H1 (cell line): Measurements from ENCODE around the gene AGAP3. TPM values are rescaled to one million over a fixed set of nuclear protein-coding genes. Genes with fewer than 3 reads are reported as not detected.

Experiments used
- CTCF ChIA-PET: fragments of 300-600 bp; sonication (Branson Sonifier 250); formaldehyde crosslinking; loops from one replicate; lab custom pipeline; 2021; ENCODE audit not compliant: partially characterized antibody; lab: Charles Lee
- POLR2A ChIA-PET: fragments of 300-600 bp; sonication (Branson Sonifier 250); formaldehyde crosslinking; loops from one replicate; lab custom pipeline; 2021; ENCODE audit warnings: inconsistent platforms; ENCODE audit not compliant: partially characterized antibody; lab: Charles Lee
- DNase-seq, 2 experiments: peaks; one replicate each; pipeline versions ENCODE4 v3.0.0 to v3.0.0-alpha.2; 2010 to 2022; ENCODE audit warnings: low spot score in 2 of 2, low read depth in 1 of 2, mixed read lengths in 1 of 2
- FAIRE-seq: peaks from 2 replicates; lab custom pipeline; 2011; peaks lifted over from hg19 to GRCh38; lab: Jason Lieb, UNC
- H2AFZ ChIP-seq: 2 replicates; pipeline ENCODE4 v1.8.1; 2012; ENCODE audit warnings: low read length, inconsistent platforms
- H2AK5ac ChIP-seq: 2 replicates; pipeline ENCODE4 v1.6.1; 2013; ENCODE audit warnings: low read depth, low read length
- H2BK120ac ChIP-seq: replicated peaks from 2 replicates; pipeline ENCODE3; 2013; ENCODE audit warnings: low read depth, low read length, inconsistent platforms
- H2BK12ac ChIP-seq: 2 replicates; pipeline ENCODE4 v1.6.1; 2013; ENCODE audit warnings: low read depth, low read length
- H2BK15ac ChIP-seq: 2 replicates; pipeline ENCODE4 v1.6.1; 2013; ENCODE audit warnings: low read length
- H2BK20ac ChIP-seq: 2 replicates; pipeline ENCODE4 v1.6.1; 2013; ENCODE audit warnings: low read length
- H2BK5ac ChIP-seq: 2 replicates; pipeline ENCODE4 v1.6.1; 2013; ENCODE audit warnings: low read depth, low read length
- H3K14ac ChIP-seq: 2 replicates; pipeline ENCODE4 v1.6.1; 2013; ENCODE audit warnings: inconsistent platforms; ENCODE audit not compliant: insufficient read length
- H3K18ac ChIP-seq: 2 replicates; pipeline ENCODE4 v1.6.1; 2013; ENCODE audit warnings: low read length; ENCODE audit errors: extremely low read depth
- H3K23ac ChIP-seq: 2 replicates; pipeline ENCODE4 v1.6.1; 2013; ENCODE audit warnings: inconsistent platforms; ENCODE audit not compliant: insufficient read length
- H3K23me2 ChIP-seq: 2 replicates; pipeline ENCODE4 v1.6.1; 2013; ENCODE audit warnings: low read depth, low read length
- H3K27ac ChIP-seq: 2 replicates; pipeline ENCODE4 v1.6.1; 2011; ENCODE audit warnings: low read depth, low read length, inconsistent platforms
- H3K27me3 ChIP-seq, 4 experiments: replicated peaks in 1 of 4; 1 replicate in 1 of 4; 2 replicates in 3 of 4; pipeline versions ENCODE4 v1.6.1 to v1.8.1; 2011 to 2013; ENCODE audit warnings: low read length in 3 of 4, mild to moderate bottlenecking in 3 of 4, inconsistent platforms in 2 of 4, mixed read lengths in 2 of 4, moderate library complexity in 1 of 4; ENCODE audit not compliant: control insufficient read depth in 3 of 4, insufficient read depth in 3 of 4; ENCODE audit errors: extremely low read depth in 1 of 4
- H3K36me3 ChIP-seq, 4 experiments: 2 replicates each; pipeline versions ENCODE4 v1.6.1 to v1.8.1; 2011 to 2013; ENCODE audit warnings: mild to moderate bottlenecking in 4 of 4, low read length in 3 of 4, moderate library complexity in 2 of 4, control low read depth in 1 of 4, inconsistent platforms in 1 of 4; ENCODE audit not compliant: insufficient read depth in 4 of 4, control insufficient read depth in 2 of 4
- H3K4ac ChIP-seq: replicated peaks from 2 replicates; pipeline ENCODE3; 2013; ENCODE audit warnings: low read length, low read depth, mixed read lengths, inconsistent platforms; ENCODE audit not compliant: insufficient read length
- H3K4me1 ChIP-seq, 4 experiments: replicated peaks in 1 of 4; 1 replicate in 1 of 4; 2 replicates in 3 of 4; pipeline versions ENCODE4 v1.6.1 to v1.8.1; 2011 to 2013; ENCODE audit warnings: low read length in 3 of 4, inconsistent platforms in 2 of 4, mixed read lengths in 1 of 4; ENCODE audit not compliant: insufficient read depth in 4 of 4, control insufficient read depth in 3 of 4
- H3K4me2 ChIP-seq, 2 experiments: 2 replicates each; pipeline versions ENCODE4 v1.6.1 to v1.8.1; 2011 to 2013; ENCODE audit warnings: low read depth in 2 of 2, low read length in 2 of 2, control low read depth in 1 of 2, inconsistent platforms in 1 of 2, mild to moderate bottlenecking in 1 of 2; ENCODE audit not compliant: insufficient read depth in 1 of 2
- H3K4me3 ChIP-seq, 4 experiments: fragments of 200-600, 300-600 bp in 1 of 4; sonication (generic), shearing (Covaris generic), sonication (Bioruptor Twin) in 1 of 4; 2 replicates each; pipeline versions ENCODE4 v1.5.1 to v1.8.1; 2011 to 2016; ENCODE audit warnings: low read length in 4 of 4, low read depth in 3 of 4, control low read depth in 2 of 4, inconsistent platforms in 2 of 4, mild to moderate bottlenecking in 2 of 4, mixed read lengths in 1 of 4, moderate library complexity in 1 of 4; ENCODE audit not compliant: insufficient read depth in 2 of 4; ENCODE audit errors: extremely low read depth in 1 of 4
- H3K56ac ChIP-seq: replicated peaks from 2 replicates; pipeline ENCODE3; 2013; ENCODE audit warnings: low read depth, mild to moderate bottlenecking, mixed read lengths, low read length, inconsistent platforms; ENCODE audit not compliant: insufficient read length
- H3K79me1 ChIP-seq: 2 replicates; pipeline ENCODE4 v1.6.1; 2013; ENCODE audit warnings: low read depth, low read length, control low read depth
- H3K79me2 ChIP-seq, 2 experiments: 2 replicates each; pipeline versions ENCODE4 v1.6.1 to v1.8.1; 2012 to 2013; ENCODE audit warnings: low read length in 2 of 2, mild to moderate bottlenecking in 2 of 2, inconsistent platforms in 1 of 2; ENCODE audit not compliant: insufficient read depth in 2 of 2, control insufficient read depth in 1 of 2
- H3K9ac ChIP-seq, 4 experiments: replicated peaks in 1 of 4; 1 replicate in 1 of 4; 2 replicates in 3 of 4; pipeline versions ENCODE4 v1.6.1 to v1.8.1; 2011 to 2013; ENCODE audit warnings: low read depth in 3 of 4, low read length in 3 of 4, control low read depth in 2 of 4, mild to moderate bottlenecking in 2 of 4, moderate library complexity in 2 of 4, inconsistent platforms in 1 of 4; ENCODE audit errors: extremely low read depth in 1 of 4
- H3K9me3 ChIP-seq, 2 experiments: 2 replicates each; pipeline versions ENCODE4 v1.6.1 to v1.8.1; 2012 to 2013; ENCODE audit warnings: mild to moderate bottlenecking in 2 of 2, moderate library complexity in 2 of 2, control low read depth in 1 of 2, inconsistent platforms in 1 of 2, low read depth in 1 of 2, low read length in 1 of 2, mixed read lengths in 1 of 2; ENCODE audit not compliant: insufficient read depth in 2 of 2
- H4K20me1 ChIP-seq, 2 experiments: replicated peaks in 1 of 2; 2 replicates each; pipeline versions ENCODE3 to v1.8.1; 2011 to 2013; ENCODE audit warnings: inconsistent platforms in 2 of 2, low read length in 2 of 2, mild to moderate bottlenecking in 1 of 2; ENCODE audit not compliant: insufficient read depth in 2 of 2, control insufficient read depth in 1 of 2
- H4K5ac ChIP-seq: 2 replicates; pipeline ENCODE4 v1.6.1; 2013; ENCODE audit warnings: low read length, low read depth, mixed read lengths, inconsistent platforms; ENCODE audit not compliant: insufficient read length
- H4K8ac ChIP-seq: 2 replicates; pipeline ENCODE4 v1.8.0; 2013; ENCODE audit warnings: mild to moderate bottlenecking, moderate library complexity, low read length, inconsistent platforms; ENCODE audit not compliant: insufficient read depth; ENCODE audit errors: extremely low read depth
- H4K91ac ChIP-seq: replicated peaks from 2 replicates; pipeline ENCODE3; 2013; ENCODE audit warnings: low read length, mixed read lengths, inconsistent platforms; ENCODE audit not compliant: insufficient read length
- BRCA1 ChIP-seq: IDR thresholded peaks from 2 replicates; pipeline ENCODE4 v1.6.1; 2012; ENCODE audit warnings: low read depth, low read length, improper control_type of control experiment
- CBX5 ChIP-seq: fragments of 300-800, 300-1000 bp; sonication (generic); IDR thresholded peaks from 2 replicates; pipeline ENCODE4 v1.7.1; 2016; ENCODE audit warnings: antibody characterized with exemption, low read length, low read depth
- CHD2 ChIP-seq: IDR thresholded peaks from 2 replicates; pipeline ENCODE4 v1.6.1; 2012; ENCODE audit warnings: low read length, improper control_type of control experiment
- EGR1 ChIP-seq: IDR thresholded peaks from 2 replicates; pipeline ENCODE4 v1.6.1; 2011; ENCODE audit warnings: low read depth, low read length, borderline replicate concordance
- FOSL1 ChIP-seq: IDR thresholded peaks from 2 replicates; pipeline ENCODE4 v1.6.1; 2011; ENCODE audit warnings: mild to moderate bottlenecking, low read depth, low read length, moderate library complexity; ENCODE audit not compliant: insufficient read depth
- HDAC2 ChIP-seq, 2 experiments: fragments of 300-600 bp in 1 of 2; sonication (generic) in 1 of 2; IDR thresholded peaks; 2 replicates each; pipeline ENCODE4 v1.6.1; 2011 to 2012; ENCODE audit warnings: low read depth in 2 of 2, low read length in 2 of 2, mild to moderate bottlenecking in 2 of 2, moderate library complexity in 2 of 2, borderline replicate concordance in 1 of 2, inconsistent platforms in 1 of 2
- KDM1A ChIP-seq: fragments of 200-600, 300-600 bp; sonication (generic); IDR thresholded peaks from 2 replicates; pipeline ENCODE4 v1.7.1; 2016; ENCODE audit warnings: mild to moderate bottlenecking, low read length, borderline replicate concordance
- NANOG ChIP-seq: IDR thresholded peaks from 2 replicates; pipeline ENCODE4 v1.6.1; 2011; ENCODE audit warnings: low read length, low read depth, mild to moderate bottlenecking, inconsistent platforms; ENCODE audit not compliant: insufficient read depth, poor library complexity, severe bottlenecking
- POLR2A ChIP-seq, 2 experiments: IDR thresholded peaks; 1 replicate in 1 of 2; 2 replicates in 1 of 2; pipeline ENCODE4 v1.6.1; 2011; ENCODE audit warnings: low read depth in 2 of 2, low read length in 2 of 2, mild to moderate bottlenecking in 2 of 2; ENCODE audit errors: control extremely low read depth in 1 of 2
- RXRA ChIP-seq: IDR thresholded peaks from 2 replicates; pipeline ENCODE4 v1.6.1; 2011; ENCODE audit warnings: low read depth, mild to moderate bottlenecking, low read length, moderate library complexity; ENCODE audit not compliant: insufficient read depth
- SIRT6 ChIP-seq: IDR thresholded peaks from one replicate; pipeline ENCODE4 v1.7.1; 2012; ENCODE audit warnings: low read length, inconsistent platforms
- SIX5 ChIP-seq: IDR thresholded peaks from 2 replicates; pipeline ENCODE4 v1.6.1; 2011; ENCODE audit warnings: mild to moderate bottlenecking, low read depth, low read length
- TAF7 ChIP-seq: optimal IDR thresholded peaks from 2 replicates; pipeline ENCODE3; 2011; ENCODE audit warnings: low read depth, mild to moderate bottlenecking, inconsistent platforms, low read length, moderate library complexity, borderline replicate concordance
- TEAD4 ChIP-seq: IDR thresholded peaks from 2 replicates; pipeline ENCODE4 v1.6.1; 2012; ENCODE audit warnings: low read depth, low read length, inconsistent platforms, mixed read lengths
- WGBS, 2 experiments: shearing (Covaris generic) in 1 of 2; methylation state at CpG; one replicate each; pipeline versions ENCODE4 v1.1.6 to v1.1.7; 2013 to 2015; ENCODE audit warnings: low lambda C conversion rate in 2 of 2, mixed read lengths in 2 of 2, inconsistent platforms in 1 of 2, low coverage in 1 of 2, missing lambda C conversion rate in 1 of 2; ENCODE audit not compliant: insufficient replicate concordance in 2 of 2, insufficient coverage in 1 of 2, insufficient read length in 1 of 2; ENCODE audit errors: extremely low coverage in 1 of 2, missing lambda C conversion rate in 1 of 2; 5-methylcytosine and 5-hydroxymethylcytosine counted together
- polyA plus RNA-seq, 7 experiments: library from polyadenylated mRNA; depleted of rRNA in 3 of 7; stranded (reverse) in 5 of 7; unstranded in 2 of 7; fragments of >200 nt in 5 of 7; fragments of 200-250 nt in 2 of 7; gene quantifications; 1 replicate in 5 of 7; 2 replicates in 1 of 7; 4 replicates in 1 of 7; pipeline versions ENCODE4 v1.2.1 to v1.2.3, GENCODE V29; 2011 to 2013; ENCODE audit warnings: missing spikeins in 2 of 7, mixed read lengths in 2 of 7
- total RNA-seq: library from RNA; stranded (reverse); fragmentation: NEBNext Ultra II Directional; extraction: Animal tissue kit (Norgen Biotek cat#: 25700); gene quantifications from 2 replicates; pipeline ENCODE4 v1.2.1, GENCODE V29; 2021

The AGAP3 gene
- total and polyA plus RNA-seq, 2 of the 8 experiments (the other 6 are each of a cell fraction or from before 2014, with no cell fraction given), result 66.4 to 120 TPM

DNA sequence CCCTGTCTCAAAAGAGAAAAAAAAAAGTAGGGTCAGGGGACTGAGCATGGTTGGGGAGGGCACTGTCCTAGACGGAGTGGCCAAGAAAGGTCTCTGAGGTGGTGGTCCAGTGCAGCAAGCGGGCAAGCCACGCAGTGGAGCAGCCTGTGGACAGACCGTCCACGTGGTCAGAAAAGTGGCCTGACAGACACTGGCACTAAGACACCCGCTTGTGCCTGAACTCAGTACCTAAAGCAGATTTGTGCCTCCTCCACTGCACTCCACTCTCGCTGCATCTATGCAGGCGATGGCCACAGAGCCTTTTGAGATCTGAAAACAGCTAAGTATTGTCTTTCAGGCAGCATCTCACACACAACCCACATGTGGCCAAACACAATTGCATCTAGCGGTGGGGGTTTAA lies 92.0 kb downstream of the AGAP3 start:
- H3K14ac ChIP-seq, result no peak overlapping the region
- H3K79me1 ChIP-seq, result no peaks in the 10 kb centered on the region
- H2BK15ac ChIP-seq, result no peak overlapping the region
- ChIA-PET POLR2A (interaction anchor here (0.6 kb wide), 1 partner anchor 39 kb away, joined by 3 read pairs; no protein-coding TSS in a partner anchor), CTCF (interaction anchor here (0.6 to 7.4 kb wide), 14 partner anchors 9 to 172 kb away, joined by 3 to 52 read pairs (median 4); no protein-coding TSS in a partner anchor)
- H4K20me1 ChIP-seq, result peaks cover 0 to 1% of the 10 kb centered on the region in 2 experiments
- no peak overlapping the region for H4K91ac ChIP-seq
- no peak overlapping the region for H3K18ac ChIP-seq
- no peak overlapping the region for H3K56ac ChIP-seq
- no peak overlapping the region for H2BK120ac ChIP-seq
- H3K9ac ChIP-seq, result no peak overlapping the region
- H3K4me2 ChIP-seq, result no peak overlapping the region
- H3K4ac ChIP-seq, result no peak overlapping the region
- no peaks in the 10 kb centered on the region for H3K79me2 ChIP-seq
- DNase-seq (no peak), FAIRE-seq (no peak)
- no peak overlapping the region for H2BK5ac ChIP-seq
- H4K5ac ChIP-seq, result no peak overlapping the region
- WGBS, 2 experiments, result 89% methylated on average over 9 of the region's 9 CpGs; no CpG with 5 or more reads in 1 of the 2 experiments
- H3K23me2 ChIP-seq, result no peaks in the 10 kb centered on the region
- peaks cover 0 to 6% (median 0%) of the 10 kb centered on the region in 4 experiments; a peak in 1 of 8 replicates for H3K36me3 ChIP-seq
- H2AK5ac ChIP-seq, result no peak overlapping the region
- H2AFZ ChIP-seq, result no peak overlapping the region
- H3K23ac ChIP-seq, result no peak overlapping the region
- no peak overlapping the region for H2BK20ac ChIP-seq
- no peak overlapping the region for H3K27ac ChIP-seq
- H3K4me3 ChIP-seq, result no peak overlapping the region
- H4K8ac ChIP-seq, result no peak overlapping the region
- H3K9me3 ChIP-seq, result peaks cover 1 to 14% of the 10 kb centered on the region in 2 experiments; a peak in 2 of 4 replicates
- H3K4me1 ChIP-seq, result no peaks in the 10 kb centered on the region; a peak in 1 of 7 replicates
- H2BK12ac ChIP-seq, result no peak overlapping the region
- peaks cover 10 to 26% (median 24%) of the 10 kb centered on the region in 4 experiments for H3K27me3 ChIP-seq
- no peak for TF ChIP-seq BRCA1
- no peak for TF ChIP-seq TAF7
- no peak for TF ChIP-seq EGR1
- TF ChIP-seq FOSL1, result no peak
- no peak for TF ChIP-seq NANOG
- no peak for TF ChIP-seq TEAD4
- no peak for TF ChIP-seq SIRT6
- no peak for TF ChIP-seq POLR2A (IDR thresholded peaks at IDR 0.05; ENCODE audit: control extremely low read depth in 1 of 2, low read depth in 2 of 2, low read length in 2 of 2)
- no peak for TF ChIP-seq KDM1A
- TF ChIP-seq CHD2, result no peak
- no peak for TF ChIP-seq SIX5
- no peak for TF ChIP-seq RXRA
- no peak for TF ChIP-seq CBX5
- TF ChIP-seq HDAC2 (IDR thresholded peaks at IDR 0.05; ENCODE audit: borderline replicate concordance in 1 of 2, low read depth in 2 of 2, low read length in 2 of 2), result no peak
